Stimulated activated CD4-positive, alpha-beta T cell treated with anti-CD3 and anti-CD28 coated beads, Interleukin-4, amount 100 ng/mL, for 48 hours (primary cell): Measurements from ENCODE around the gene PDE4D.
"Not testable (repeated sequence)": the region's sequence is repeated elsewhere in the genome, so short reads cannot be mapped to it uniquely, and the experiment has no call there.

Experiments
- DNase-seq, 2 donors: peaks; one replicate each; pipeline ENCODE4 v3.0.0-alpha.2; 2020; ENCODE audit warnings: low read depth in 2 of 2

The PDE4D gene

GRCh38 chr5:59071755-59072549 lies 821.6 kb downstream of the PDE4D start:
- DNase-seq, result no peak

- DNase-seq, result no peak
Measured at GRCh38 chr5:59069438-59070079, 824.0 kb downstream of the PDE4D start.

- DNase-seq, result no peak
Measured at GRCh38 chr5:59067956-59068656, 825.4 kb downstream of the PDE4D start.

- DNase-seq, result no peak
Measured at GRCh38 chr5:59066367-59067163, 827.0 kb downstream of the PDE4D start.

- DNase-seq, result no peak
Measured at GRCh38 chr5:59065554-59065953, 828.0 kb downstream of the PDE4D start.

- DNase-seq, result no peak
Measured at GRCh38 chr5:59064293-59064692, 829.2 kb downstream of the PDE4D start.

- no peak for DNase-seq
Measured at GRCh38 chr5:59062986-59063683, 830.4 kb downstream of the PDE4D start.

- DNase-seq, result no peak
Measured at GRCh38 chr5:59061377-59061776, 832.1 kb downstream of the PDE4D start.

- no peak for DNase-seq
Measured at GRCh38 chr5:59058969-59059687, 834.4 kb downstream of the PDE4D start.

GRCh38 chr5:59058237-59058636 lies 835.3 kb downstream of the PDE4D start:
- DNase-seq, result no peak

- DNase-seq, result not testable (repeated sequence)
Measured at GRCh38 chr5:59056599-59056998, 836.9 kb downstream of the PDE4D start.

- DNase-seq, result no peak
Measured at GRCh38 chr5:59055745-59056448, 837.6 kb downstream of the PDE4D start.

GRCh38 chr5:59054963-59055528 lies 838.5 kb downstream of the PDE4D start:
- no peak for DNase-seq

GRCh38 chr5:59051951-59052350 lies 841.6 kb downstream of the PDE4D start:
- DNase-seq, result no peak

GRCh38 chr5:59049095-59049494 lies 844.4 kb downstream of the PDE4D start:
- no peak for DNase-seq

GRCh38 chr5:59042201-59043055 lies 851.1 kb downstream of the PDE4D start:
- DNase-seq, result no peak

- no peak for DNase-seq
Measured at GRCh38 chr5:59041355-59041754, 852.2 kb downstream of the PDE4D start.

GRCh38 chr5:59040804-59041201 lies 852.7 kb downstream of the PDE4D start:
- DNase-seq, result no peak
